Stimulated activated CD4-positive, alpha-beta T cell treated with anti-CD3 and anti-CD28 coated beads, Interleukin-1b, Interleukin-23, amount 100 ng/mL, for 24 hours (primary cell): Measurements from ENCODE around the gene MUC5AC.
"Not testable (repeated sequence)": the region's sequence is repeated elsewhere in the genome, so short reads cannot be mapped to it uniquely, and the experiment has no call there.

Experiments used
- DNase-seq, 4 experiments: peaks; one replicate each; pipeline ENCODE4 v3.0.0-alpha.2; 2020; ENCODE audit warnings: low read depth in 4 of 4, low spot score in 1 of 4

MUC5AC gene

DNA sequence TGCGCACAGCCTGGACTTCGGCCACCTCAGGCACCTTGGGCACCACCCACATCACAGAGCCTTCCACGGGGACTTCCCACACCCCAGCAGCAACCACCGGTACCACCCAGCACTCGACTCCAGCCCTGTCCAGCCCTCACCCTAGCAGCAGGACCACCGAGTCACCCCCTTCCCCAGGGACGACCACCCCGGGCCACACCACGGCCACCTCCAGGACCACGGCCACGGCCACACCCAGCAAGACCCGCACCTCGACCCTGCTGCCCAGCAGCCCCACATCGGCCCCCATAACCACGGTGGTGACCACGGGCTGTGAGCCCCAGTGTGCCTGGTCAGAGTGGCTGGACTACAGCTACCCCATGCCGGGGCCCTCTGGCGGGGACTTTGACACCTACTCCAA, 91.2 kb downstream of the MUC5AC start:
- not testable (repeated sequence) for DNase-seq

DNA sequence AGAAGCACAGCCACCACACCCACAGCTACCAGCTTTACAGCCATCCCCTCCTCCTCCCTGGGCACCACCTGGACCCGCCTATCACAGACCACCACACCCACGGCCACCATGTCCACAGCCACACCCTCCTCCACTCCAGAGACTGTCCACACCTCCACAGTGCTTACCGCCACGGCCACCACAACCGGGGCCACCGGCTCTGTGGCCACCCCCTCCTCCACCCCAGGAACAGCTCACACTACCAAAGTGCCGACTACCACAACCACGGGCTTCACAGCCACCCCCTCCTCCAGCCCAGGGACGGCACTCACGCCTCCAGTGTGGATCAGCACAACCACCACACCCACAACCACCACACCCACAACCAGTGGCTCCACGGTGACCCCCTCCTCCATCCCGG, 92.7 kb downstream of the MUC5AC start:
- DNase-seq, result not testable (repeated sequence)
